Astrocyte (in vitro differentiated cells and primary cell): ENCODE results near the gene NR2F2. TPM values are rescaled to one million over a fixed set of nuclear protein-coding genes. Genes with fewer than 3 reads are reported as not detected.

Experiments
- DNase-seq: peaks from one replicate; pipeline ENCODE4 v3.0.0-alpha.2; 2010; ENCODE audit warnings: low read depth
- FAIRE-seq: peaks from 2 replicates; lab custom pipeline; 2011; peaks lifted over from hg19 to GRCh38; lab: Jason Lieb, UNC
- H2AFZ ChIP-seq: 2 replicates; pipeline ENCODE4 v1.6.0; 2012; ENCODE audit warnings: low read depth, low read length, inconsistent platforms
- H3K27ac ChIP-seq: 2 replicates; pipeline ENCODE4 v1.5.1; 2011; ENCODE audit warnings: low read depth, low read length, inconsistent platforms
- H3K27me3 ChIP-seq: 2 replicates; pipeline ENCODE4 v1.6.0; 2011; ENCODE audit warnings: low read length, inconsistent platforms; ENCODE audit not compliant: insufficient read depth
- H3K36me3 ChIP-seq: 2 replicates; pipeline ENCODE4 v1.5.1; 2011; ENCODE audit warnings: low read length, inconsistent platforms; ENCODE audit not compliant: insufficient read depth
- H3K4me1 ChIP-seq: 2 replicates; pipeline ENCODE4 v1.5.1; 2011; ENCODE audit warnings: low read length, inconsistent platforms; ENCODE audit not compliant: insufficient read depth
- H3K4me2 ChIP-seq: 2 replicates; pipeline ENCODE4 v1.6.0; 2012; ENCODE audit warnings: low read length, inconsistent platforms
- H3K4me3 ChIP-seq: 2 replicates; pipeline ENCODE4 v1.5.1; 2011; ENCODE audit warnings: low read depth, mild to moderate bottlenecking, low read length, inconsistent platforms; ENCODE audit not compliant: insufficient read depth
- H3K79me2 ChIP-seq: 2 replicates; pipeline ENCODE4 v1.6.0; 2012; ENCODE audit warnings: mild to moderate bottlenecking, low read length, inconsistent platforms; ENCODE audit not compliant: insufficient read depth
- H3K9ac ChIP-seq: 2 replicates; pipeline ENCODE4 v1.6.0; 2012; ENCODE audit warnings: mild to moderate bottlenecking, low read length, inconsistent platforms
- H3K9me3 ChIP-seq: 2 replicates; pipeline ENCODE4 v1.5.1; 2012; ENCODE audit warnings: low read depth, mild to moderate bottlenecking, low read length, inconsistent platforms; ENCODE audit not compliant: insufficient read depth
- H4K20me1 ChIP-seq: 2 replicates; pipeline ENCODE4 v1.6.0; 2012; ENCODE audit warnings: low read length, inconsistent platforms; ENCODE audit not compliant: insufficient read depth
- H3K27ac Mint-ChIP-seq: one replicate; pipeline ENCODE4 v1.8.0; 2021; ENCODE audit warnings: mild to moderate bottlenecking, mixed read lengths; ENCODE audit not compliant: unreplicated experiment
- H3K27me3 Mint-ChIP-seq: one replicate; pipeline ENCODE4 v1.8.0; 2021; ENCODE audit warnings: low read depth, mixed read lengths; ENCODE audit not compliant: unreplicated experiment
- H3K36me3 Mint-ChIP-seq: one replicate; pipeline ENCODE4 v1.8.0; 2021; ENCODE audit warnings: low read depth, mixed read lengths; ENCODE audit not compliant: unreplicated experiment
- H3K4me1 Mint-ChIP-seq: one replicate; pipeline ENCODE4 v1.8.0; 2021; ENCODE audit warnings: low read depth, mixed read lengths; ENCODE audit not compliant: unreplicated experiment
- H3K4me3 Mint-ChIP-seq: one replicate; pipeline ENCODE4 v1.8.0; 2021; ENCODE audit warnings: mild to moderate bottlenecking, moderate library complexity, mixed read lengths; ENCODE audit not compliant: unreplicated experiment
- H3K9me3 Mint-ChIP-seq: one replicate; pipeline ENCODE4 v1.8.0; 2021; ENCODE audit warnings: mild to moderate bottlenecking, mixed read lengths; ENCODE audit not compliant: unreplicated experiment
- CTCF ChIP-seq: IDR thresholded peaks from 2 replicates; pipeline ENCODE4 v1.5.1; 2011; ENCODE audit warnings: low read depth, mild to moderate bottlenecking, inconsistent platforms, low read length, moderate library complexity; ENCODE audit not compliant: insufficient read depth
- EZH2 ChIP-seq: IDR thresholded peaks from 2 replicates; pipeline ENCODE4 v1.6.1; 2012; ENCODE audit warnings: mild to moderate bottlenecking, low read length, inconsistent platforms; ENCODE audit not compliant: insufficient read depth
- total RNA-seq: library from RNA; stranded (reverse); gene quantifications from 2 replicates; pipeline ENCODE4 v1.2.1, GENCODE V29; 2021

Gene NR2F2
- total RNA-seq, 1 donor from 2014 or later, result 75.8 TPM

DNA sequence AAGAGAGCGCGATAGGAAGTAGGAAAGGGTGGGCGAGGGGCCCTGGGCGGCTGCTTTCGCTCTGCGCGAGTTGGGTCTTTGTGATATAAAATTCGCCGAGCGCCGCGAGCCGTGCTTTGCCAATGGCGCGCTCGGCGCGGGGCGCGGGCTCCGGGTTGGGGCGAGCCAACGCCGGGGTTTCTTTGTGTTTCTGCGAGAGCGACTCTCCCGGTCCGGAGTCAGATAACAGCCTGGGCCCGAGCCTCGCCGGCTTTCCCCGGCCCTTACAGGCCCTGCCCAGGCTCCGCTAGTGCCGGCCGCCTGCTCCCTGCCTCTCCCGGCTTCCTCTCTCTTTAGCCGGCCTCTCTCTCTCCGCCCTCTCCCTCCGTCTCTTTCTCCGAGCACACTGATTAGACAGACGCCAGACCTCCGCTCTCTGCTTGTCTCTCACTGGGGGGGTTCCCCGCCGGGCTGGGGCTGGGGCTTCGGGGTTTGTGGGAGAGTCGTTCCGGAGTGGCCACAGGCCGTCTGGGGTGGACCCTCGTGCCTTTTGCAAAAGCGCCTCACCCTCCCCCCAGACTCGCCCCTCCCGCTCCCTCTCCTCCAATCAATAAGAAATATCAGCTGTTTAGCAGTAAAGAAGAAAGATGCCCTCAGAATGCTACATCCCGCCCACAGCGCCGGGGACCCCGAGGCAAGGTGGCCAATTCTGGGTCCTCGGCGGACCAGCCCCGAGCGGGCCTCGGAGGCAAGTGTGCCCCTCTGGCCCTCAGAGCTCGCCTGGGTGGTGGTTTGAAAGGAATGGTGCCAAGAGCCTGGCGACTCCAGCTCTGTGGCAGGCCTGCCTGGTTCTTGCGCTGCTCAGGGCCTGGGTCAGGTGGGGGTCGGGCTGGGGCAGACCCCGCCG lies 2.9 kb downstream of the NR2F2 start:
- Histone ChIP-seq H3K4me2 (peak overlapping the region; percentile 93), H2AFZ (no peak overlapping the region), H3K27me3 (no peaks in the 10 kb centered on the region), H3K9me3 (no peaks in the 10 kb centered on the region), H4K20me1 (peaks cover 69% of the 10 kb centered on the region), H3K4me1 (peaks cover 6% of the 10 kb centered on the region), H3K36me3 (peaks cover 38% of the 10 kb centered on the region), H3K4me3 (peak overlapping the region; percentile 99), H3K79me2 (peaks cover 94% of the 10 kb centered on the region), H3K27ac (peak overlapping the region; percentile 86), H3K9ac (peak overlapping the region; percentile 96)
- Mint-ChIP-seq H3K4me1 (peaks cover 30% of the 10 kb centered on the region), H3K4me3 (peak overlapping the region; percentile 99), H3K27ac (peak overlapping the region; percentile 89), H3K36me3 (peaks cover 45% of the 10 kb centered on the region), H3K27me3 (peaks cover 35% of the 10 kb centered on the region), H3K9me3 (peaks cover 2% of the 10 kb centered on the region)
- DNase-seq, result peak; percentile 25
- TF ChIP-seq CTCF, result no peak
- no peak for TF ChIP-seq EZH2
- FAIRE-seq, result no peak

GRCh38 chr15:96334017-96334704 lies 3.7 kb downstream of the NR2F2 start:
- Mint-ChIP-seq H3K9me3 (peaks cover 2% of the 10 kb centered on the region), H3K36me3 (peaks cover 45% of the 10 kb centered on the region), H3K27me3 (peaks cover 28% of the 10 kb centered on the region), H3K4me3 (peak overlapping the region; percentile 99), H3K27ac (peak overlapping the region; percentile 69), H3K4me1 (peaks cover 34% of the 10 kb centered on the region)
- peak overlapping the region; percentile 93 for H3K4me2 ChIP-seq
- H3K79me2 ChIP-seq, result peaks cover 94% of the 10 kb centered on the region
- H3K4me1 ChIP-seq, result peaks cover 6% of the 10 kb centered on the region
- no peak for FAIRE-seq
- peak overlapping the region; percentile 86 for H3K27ac ChIP-seq
- H2AFZ ChIP-seq, result no peak overlapping the region
- peak overlapping the region; percentile 96 for H3K9ac ChIP-seq
- TF ChIP-seq CTCF (no peak), EZH2 (no peak)
- H3K9me3 ChIP-seq, result no peaks in the 10 kb centered on the region
- H3K27me3 ChIP-seq, result no peaks in the 10 kb centered on the region
- H3K4me3 ChIP-seq, result peak overlapping the region; percentile 99
- H3K36me3 ChIP-seq, result peaks cover 38% of the 10 kb centered on the region
- peak; percentile 10 for DNase-seq
- peaks cover 72% of the 10 kb centered on the region for H4K20me1 ChIP-seq
